Body of pancreas (tissue), 4 donors: Measurements from ENCODE around the gene ITM2C. TPM values are rescaled to one million over a fixed set of nuclear protein-coding genes. Genes with fewer than 3 reads are reported as not detected.

Experiments used
- ATAC-seq: fragments of 150-250 bp; one replicate; pipeline ENCODE4 v1.9.1; 2016
- DNase-seq, 4 donors: peaks; one replicate each; pipeline ENCODE4 v3.0.0-alpha.2; 2019
- H3K27ac ChIP-seq, 4 donors: fragments of 200-600 bp; sonication (generic); 1 replicate in 3 of 4; 2 replicates in 1 of 4; pipeline versions ENCODE4 v1.5.1 to v1.6.1; 2016 to 2019; ENCODE audit warnings: mild to moderate bottlenecking in 1 of 4, mixed read lengths in 1 of 4, moderate library complexity in 1 of 4
- H3K27me3 ChIP-seq, 2 donors: fragments of 200-600 bp; sonication (generic); one replicate each; pipeline ENCODE4 v1.6.0; 2016; ENCODE audit warnings: mild to moderate bottlenecking in 1 of 2
- H3K36me3 ChIP-seq, 2 donors: fragments of 200-600 bp; sonication (generic); replicated peaks in 1 of 2; 2 replicates each; pipeline ENCODE4 v1.5.1; 2016; ENCODE audit warnings: low read depth in 2 of 2; ENCODE audit not compliant: insufficient read depth in 1 of 2
- H3K4me1 ChIP-seq: fragments of 200-600 bp; sonication (generic); one replicate; pipeline ENCODE4 v1.6.0; 2016
- H3K4me3 ChIP-seq, 2 donors: fragments of 200-600 bp; sonication (generic); 1 replicate in 1 of 2; 2 replicates in 1 of 2; pipeline ENCODE4 v1.5.1; 2016 to 2019
- H3K9me3 ChIP-seq, 3 donors: fragments of 200-600 bp; sonication (generic); 1 replicate in 2 of 3; 2 replicates in 1 of 3; pipeline ENCODE4 v1.5.1; 2016
- POLR2A ChIP-seq, 3 donors: fragments of 450-650 bp; IDR thresholded peaks; one replicate each; pipeline ENCODE4 v1.6.1; 2016; ENCODE audit warnings: antibody characterized with exemption in 3 of 3, mild to moderate bottlenecking in 2 of 3
- WGBS, 2 donors: methylation state at CpG; one replicate each; pipeline ENCODE4 v1.1.5; 2017; 5-methylcytosine and 5-hydroxymethylcytosine counted together
- intact Hi-C: fragments of 100-400 bp; cut with DNase I; formaldehyde crosslinking; loops from one replicate; pipeline ENCODE4 v1.15.1; 2023
- total RNA-seq, 2 donors: library from RNA; depleted of rRNA; stranded (reverse); fragments of >200 nt; gene quantifications; one replicate each; pipeline ENCODE4 v1.1.0, GENCODE V29; 2016
- TF ChIP-seq, protein P1 (sequence below), 7 experiments: fragments of 450-650 bp in 4 of 7; fragments of 200-600 bp in 3 of 7; sonication (generic) in 3 of 7; IDR thresholded peaks; one replicate each; pipeline ENCODE4 v1.5.1; 2016 to 2019; ENCODE audit warnings: antibody characterized with exemption in 7 of 7

The ITM2C gene
- total RNA-seq, 2 donors from 2014 or later = 32.9 to 43.8 TPM

DNA sequence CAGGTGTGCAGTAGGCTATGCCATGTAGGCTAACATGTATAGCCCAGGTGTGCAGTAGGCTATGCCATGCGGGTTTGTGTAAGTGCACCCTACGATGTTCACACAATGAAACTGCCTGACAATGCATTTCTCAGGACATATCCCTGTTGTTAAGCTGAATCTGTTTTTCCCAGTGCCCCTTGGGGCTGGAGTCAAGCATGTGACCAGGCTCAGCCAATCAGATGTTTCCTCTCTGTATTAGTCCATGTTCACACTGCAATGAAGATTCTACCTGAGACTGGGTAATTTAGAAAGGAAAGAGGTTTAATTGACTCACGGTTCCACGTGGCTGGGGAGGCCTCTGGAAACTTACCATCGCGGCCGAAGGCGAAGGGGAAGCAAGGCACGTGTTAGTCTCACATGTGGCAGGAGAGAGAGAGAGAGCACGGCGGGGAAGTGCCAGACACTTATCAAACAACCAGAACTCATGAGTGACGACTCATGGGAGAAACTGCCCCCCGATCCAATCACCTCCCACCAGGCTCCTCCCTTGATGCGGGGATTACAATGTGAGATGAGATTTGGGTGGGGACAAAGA lies 24.2 kb downstream of the ITM2C start:
- H3K9me3 ChIP-seq = no peaks in the 10 kb centered on the region
- H3K36me3 ChIP-seq = no peaks in the 10 kb centered on the region
- ATAC-seq (no peak), DNase-seq (no peak)
- H3K4me3 ChIP-seq = no peak overlapping the region
- H3K4me1 ChIP-seq = no peaks in the 10 kb centered on the region
- no peak for TF ChIP-seq POLR2A (IDR thresholded peaks at IDR 0.05)
- TF ChIP-seq, protein P1, sequence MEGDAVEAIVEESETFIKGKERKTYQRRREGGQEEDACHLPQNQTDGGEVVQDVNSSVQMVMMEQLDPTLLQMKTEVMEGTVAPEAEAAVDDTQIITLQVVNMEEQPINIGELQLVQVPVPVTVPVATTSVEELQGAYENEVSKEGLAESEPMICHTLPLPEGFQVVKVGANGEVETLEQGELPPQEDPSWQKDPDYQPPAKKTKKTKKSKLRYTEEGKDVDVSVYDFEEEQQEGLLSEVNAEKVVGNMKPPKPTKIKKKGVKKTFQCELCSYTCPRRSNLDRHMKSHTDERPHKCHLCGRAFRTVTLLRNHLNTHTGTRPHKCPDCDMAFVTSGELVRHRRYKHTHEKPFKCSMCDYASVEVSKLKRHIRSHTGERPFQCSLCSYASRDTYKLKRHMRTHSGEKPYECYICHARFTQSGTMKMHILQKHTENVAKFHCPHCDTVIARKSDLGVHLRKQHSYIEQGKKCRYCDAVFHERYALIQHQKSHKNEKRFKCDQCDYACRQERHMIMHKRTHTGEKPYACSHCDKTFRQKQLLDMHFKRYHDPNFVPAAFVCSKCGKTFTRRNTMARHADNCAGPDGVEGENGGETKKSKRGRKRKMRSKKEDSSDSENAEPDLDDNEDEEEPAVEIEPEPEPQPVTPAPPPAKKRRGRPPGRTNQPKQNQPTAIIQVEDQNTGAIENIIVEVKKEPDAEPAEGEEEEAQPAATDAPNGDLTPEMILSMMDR (IDR thresholded peaks at IDR 0.05) = no peak
- intact Hi-C loops = no loop called here
- 83 to 86% methylated on average over 14 of the region's 14 CpGs for WGBS, 2 donors
- no peaks in the 10 kb centered on the region for H3K27me3 ChIP-seq
- no peak overlapping the region for H3K27ac ChIP-seq

DNA sequence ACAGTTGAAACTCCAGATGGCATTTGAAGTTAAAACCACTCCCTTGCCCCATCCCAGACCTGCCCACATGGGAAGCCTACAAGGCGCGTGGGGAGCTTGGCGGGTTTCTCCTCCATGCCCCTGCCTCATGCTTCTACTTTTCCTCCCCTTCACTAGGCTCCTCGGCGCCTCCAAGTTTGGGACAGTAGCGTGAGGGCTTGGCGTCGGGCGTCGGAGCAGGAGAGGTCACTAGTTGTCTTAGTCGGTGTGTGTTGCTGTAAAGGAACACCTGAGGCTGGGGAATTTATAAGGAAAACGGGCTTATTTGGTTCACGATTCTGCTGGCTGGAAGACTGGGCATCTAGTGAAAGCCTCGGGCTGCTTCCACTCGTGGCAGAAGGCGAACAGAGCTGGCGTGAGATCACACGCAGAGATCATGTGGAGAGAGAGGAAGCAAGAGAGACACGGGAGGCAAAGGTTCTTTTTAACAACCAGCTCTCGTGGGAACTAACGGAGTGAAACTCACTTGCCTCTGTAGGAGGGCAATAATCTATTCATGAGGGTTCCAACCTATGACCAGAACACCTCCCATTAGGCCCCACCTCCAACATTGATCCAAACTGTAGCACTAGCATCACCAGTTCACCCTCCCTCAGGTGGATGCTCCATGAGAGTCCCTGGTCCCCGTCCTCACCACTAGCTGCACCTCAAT lies 25.3 kb downstream of the ITM2C start:
- Histone ChIP-seq H3K36me3 (no peaks in the 10 kb centered on the region), H3K27ac (no peak overlapping the region), H3K4me3 (no peak overlapping the region), H3K9me3 (no peaks in the 10 kb centered on the region), H3K4me1 (no peaks in the 10 kb centered on the region), H3K27me3 (no peaks in the 10 kb centered on the region)
- 78 to 81% methylated on average over 22 of the region's 22 CpGs for WGBS, 2 donors
- intact Hi-C loops = no loop called here
- DNase-seq (no peak), ATAC-seq (no peak)
- TF ChIP-seq, protein P1 (IDR thresholded peaks at IDR 0.05) = no peak
- TF ChIP-seq POLR2A (IDR thresholded peaks at IDR 0.05) = no peak

DNA sequence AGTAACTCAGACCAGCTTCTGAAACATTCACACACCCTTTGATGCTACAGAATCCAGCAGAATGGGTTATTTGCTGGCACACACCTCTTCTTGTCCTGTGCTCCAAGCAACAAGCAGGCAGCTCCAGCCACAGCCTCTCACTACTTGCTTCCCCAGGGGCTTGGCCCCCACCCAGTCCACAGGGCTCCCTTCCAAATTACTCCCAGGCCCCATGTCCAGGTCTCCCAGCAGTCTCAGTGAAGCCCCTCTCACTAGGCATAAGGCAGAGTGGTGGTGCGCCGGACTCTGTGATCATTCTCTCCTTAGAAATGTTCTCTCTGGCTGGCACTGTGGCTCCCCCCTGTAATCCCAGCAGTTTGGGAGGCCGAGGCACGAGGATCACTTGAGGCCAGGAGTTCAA lies 25.9 kb downstream of the ITM2C start:
- TF ChIP-seq, protein P1 (IDR thresholded peaks at IDR 0.05) = no peak
- TF ChIP-seq POLR2A (IDR thresholded peaks at IDR 0.05) = no peak
- Histone ChIP-seq H3K27ac (no peak overlapping the region), H3K4me1 (peaks cover 4% of the 10 kb centered on the region), H3K36me3 (no peaks in the 10 kb centered on the region), H3K9me3 (no peaks in the 10 kb centered on the region), H3K27me3 (no peaks in the 10 kb centered on the region), H3K4me3 (no peak overlapping the region)
- 79 to 86% methylated on average over 4 of the region's 4 CpGs for WGBS, 2 donors
- ATAC-seq = no peak
- DNase-seq = no peak
- intact Hi-C loops = no loop called here

DNA sequence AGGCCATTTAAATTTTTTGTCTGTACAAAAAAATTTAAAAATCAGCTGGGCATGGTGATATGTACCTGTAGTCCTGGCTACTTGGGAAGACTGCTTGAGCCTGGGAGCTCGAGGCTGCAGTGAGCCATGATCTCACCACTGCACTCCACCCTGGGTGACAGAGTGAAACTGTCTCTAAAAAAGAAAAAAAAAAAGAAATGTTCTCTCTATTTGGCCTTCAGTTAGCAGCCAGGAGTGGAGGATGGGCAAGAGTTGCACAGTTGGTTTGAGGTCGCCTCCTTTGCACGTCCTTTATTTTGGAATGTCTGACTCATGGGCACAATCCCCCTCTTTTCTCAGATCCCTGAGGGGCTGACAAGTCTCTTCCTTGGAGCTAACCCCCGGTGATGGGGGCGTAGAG lies 26.3 kb downstream of the ITM2C start:
- intact Hi-C loops = no loop called here
- ATAC-seq = no peak
- Histone ChIP-seq H3K4me3 (no peak overlapping the region), H3K9me3 (no peaks in the 10 kb centered on the region), H3K27ac (no peak overlapping the region), H3K36me3 (no peaks in the 10 kb centered on the region), H3K27me3 (no peaks in the 10 kb centered on the region), H3K4me1 (peaks cover 9% of the 10 kb centered on the region)
- no peak for DNase-seq
- TF ChIP-seq, protein P1 (IDR thresholded peaks at IDR 0.05) = no peak
- no peak for TF ChIP-seq POLR2A (IDR thresholded peaks at IDR 0.05)
- 43 to 55% methylated on average over 5 of the region's 5 CpGs for WGBS, 2 donors

DNA sequence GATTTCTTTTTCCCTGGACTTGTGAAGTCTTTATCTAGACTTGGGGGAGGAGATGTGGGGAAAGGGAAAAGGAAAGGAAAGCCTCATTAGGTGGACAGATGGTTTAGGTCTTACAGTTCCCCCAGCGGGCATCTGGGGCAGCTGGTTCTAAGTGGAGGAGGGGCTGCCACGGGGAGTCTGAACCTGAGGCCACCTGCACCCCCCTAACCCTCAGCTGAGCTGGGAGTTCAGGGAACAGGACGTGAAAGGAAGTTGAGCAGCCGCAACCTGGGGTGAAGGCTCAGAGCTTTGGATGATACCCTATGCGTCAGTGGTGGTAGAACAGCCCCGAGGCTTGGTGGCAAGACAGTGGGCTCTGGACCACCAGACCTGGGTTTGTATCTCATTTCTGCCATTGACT lies 26.8 kb downstream of the ITM2C start:
- H3K9me3 ChIP-seq = no peaks in the 10 kb centered on the region
- H3K27ac ChIP-seq = no peak overlapping the region
- intact Hi-C loops = no loop called here
- no peak for ATAC-seq
- TF ChIP-seq, protein P1 (IDR thresholded peaks at IDR 0.05) = no peak
- no peak for TF ChIP-seq POLR2A (IDR thresholded peaks at IDR 0.05)
- WGBS, 2 donors = 57 to 58% methylated on average over 6 of the region's 6 CpGs
- H3K4me1 ChIP-seq = peaks cover 10% of the 10 kb centered on the region
- H3K27me3 ChIP-seq = no peaks in the 10 kb centered on the region
- H3K36me3 ChIP-seq = no peaks in the 10 kb centered on the region
- H3K4me3 ChIP-seq = no peak overlapping the region
- no peak for DNase-seq
